ENCODE measurements around the gene FAM162A. TPM values are rescaled to one million over a fixed set of nuclear protein-coding genes. Genes with fewer than 3 reads are reported as not detected.

FAM162A gene
- total and polyA plus RNA-seq, 9 of the 15 experiments (the other 6 are each of a cell fraction or from before 2014, with no cell fraction given): 37.5 to 211 (median 101) TPM

DNA sequence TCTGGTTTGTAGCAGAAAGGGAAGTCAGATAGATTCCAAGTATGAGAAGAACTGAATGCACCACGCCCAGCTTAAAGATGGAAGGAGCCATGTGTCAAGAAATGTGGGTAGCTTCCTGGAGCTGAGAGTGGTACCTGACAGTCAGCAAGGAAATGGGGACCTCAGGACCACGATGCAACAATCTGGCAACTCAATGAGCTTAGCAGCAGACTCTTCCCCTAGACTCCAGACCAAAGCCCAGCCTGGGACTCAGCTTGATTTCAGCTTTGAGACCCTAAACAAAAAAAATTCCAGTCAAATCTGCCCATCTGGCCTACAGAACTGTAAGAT is 25.3 kb upstream of the FAM162A start:
- no peaks in the 10 kb centered on the region for H3K27me3 ChIP-seq (ENCODE audit: control insufficient read depth in 2 of 2, insufficient read depth in 2 of 2, low read length in 2 of 2)
- H3K79me2 ChIP-seq (ENCODE audit: control insufficient read depth, insufficient read depth, low read length): no peaks in the 10 kb centered on the region
- H3K4me3 ChIP-seq: no peak overlapping the region
- H3K9me1 ChIP-seq (ENCODE audit: control insufficient read depth, insufficient read depth, low read length): no peaks in the 10 kb centered on the region
- H3K9ac ChIP-seq (ENCODE audit: insufficient read depth in 1 of 2, low read depth in 2 of 2, low read length in 2 of 2): no peak overlapping the region
- in situ Hi-C loops (cut with MboI): loop anchor here (5.0 kb wide), 1 partner anchor 811 kb away; the partner anchor contains the start of gene POLQ
- TF ChIP-seq BRF1 (IDR thresholded peaks at IDR 0.05; ENCODE audit: borderline replicate concordance, extremely low read depth, insufficient read length): no peak
- TF ChIP-seq TCF7L2 (IDR thresholded peaks at IDR 0.05; ENCODE audit: low read depth, low read length): no peak
- no peak for TF ChIP-seq CBFA2T2 (conservative IDR thresholded peaks at IDR 0.05)
- no peak for TF ChIP-seq CREB3L1 (IDR thresholded peaks at IDR 0.05; ENCODE audit: borderline replicate concordance, low read depth)
- TF ChIP-seq MYC (IDR thresholded peaks at IDR 0.05; ENCODE audit: low read depth, low read length): no peak
- no peak for TF ChIP-seq MYC (CRISPR knock-in tag; IDR thresholded peaks at IDR 0.05; ENCODE audit: borderline replicate concordance, low read depth)
- no peak for TF ChIP-seq ZNF263 (CRISPR knock-in tag; IDR thresholded peaks at IDR 0.05; ENCODE audit: borderline replicate concordance)
- no peak for TF ChIP-seq ZNF3 (CRISPR knock-in tag; IDR thresholded peaks at IDR 0.05)
- TF ChIP-seq PRDM10 (IDR thresholded peaks at IDR 0.05; ENCODE audit: partially characterized antibody): peak; percentile 36
- no peak for TF ChIP-seq CEBPG (CRISPR knock-in tag; IDR thresholded peaks at IDR 0.05)
- TF ChIP-seq CEBPG (tag; conservative IDR thresholded peaks at IDR 0.05 in 1 of 2, IDR thresholded peaks at IDR 0.05 in 1 of 2): peak in 1 of 2 experiments; percentile 50; a peak in 1 of 4 replicates
- no peak for FAIRE-seq
- no peak overlapping the region for H3K4me2 ChIP-seq (ENCODE audit: insufficient read depth, low read length)
- no peak overlapping the region for H2AFZ ChIP-seq (ENCODE audit: low read depth, low read length)
- no TSS peak for BruUV-seq (replicated peaks)
- no peaks in the 10 kb centered on the region for H3K9me3 ChIP-seq (replicated peaks; ENCODE audit: control insufficient read depth, insufficient read depth, low read depth, low read length)
- 83% methylated on average over 2 of the region's 2 CpGs for WGBS (ENCODE audit: insufficient coverage, low coverage, missing lambda C conversion rate)
- intact Hi-C loops (cut with micrococcal nuclease): loop anchor here (5.0 kb wide), 2 partner anchors 51 to 91 kb away; no protein-coding TSS in a partner anchor
- H3K36me3 ChIP-seq (ENCODE audit: control insufficient read depth, insufficient read depth, low read length): peaks cover 36% of the 10 kb centered on the region
- no peak overlapping the region for H3K27ac ChIP-seq (ENCODE audit: extremely low read depth, low read depth, low read length)
- no peaks in the 10 kb centered on the region for H4K20me1 ChIP-seq (replicated peaks; ENCODE audit: control insufficient read depth, insufficient read depth, low read length)
- POLR2A ChIA-PET: interaction anchor here (0.5 to 1.0 kb wide), 2 partner anchors 14 to 598 kb away, joined by 3 to 4 read pairs; no protein-coding TSS in a partner anchor
- CTCF ChIA-PET (ENCODE audit: low intra/inter-chr PET ratio): no interaction called here
- DNase-seq (ENCODE audit: extremely low read depth in 1 of 4, low spot score in 3 of 4): no peak
- peaks cover 0 to 8% of the 10 kb centered on the region in 2 experiments; a peak in 3 of 5 replicates for H3K4me1 ChIP-seq (replicated peaks in 1 of 2; ENCODE audit: control insufficient read depth in 2 of 2, insufficient read depth in 2 of 2, low read length in 2 of 2)
- peak; percentile 65 for ATAC-seq

All from K562 (cell line).